GM12865 (cell line): ENCODE measurements around the gene HCFC1R1.
A peak's percentile ranks its signal among the peaks of the same experiment; 100 is the strongest.

Source experiments
- DNase-seq: peaks from one replicate; pipeline ENCODE4 v3.0.0; 2010; ENCODE audit warnings: low read depth
- H3K4me3 ChIP-seq: 2 replicates; pipeline ENCODE4 v1.5.1; 2011; ENCODE audit warnings: mild to moderate bottlenecking, low read depth, low read length, control low read depth
- CTCF ChIP-seq: IDR thresholded peaks from 2 replicates; pipeline ENCODE4 v1.5.1; 2011; ENCODE audit warnings: low read length, control low read depth, low read depth, inconsistent platforms; ENCODE audit not compliant: insufficient read depth; ENCODE audit errors: missing control alignments

Gene HCFC1R1

GRCh38 chr16:3025032-3026002 is 1.6 kb upstream of the HCFC1R1 start:
- no peak for TF ChIP-seq CTCF
- no peak overlapping the region for H3K4me3 ChIP-seq

GRCh38 chr16:3023415-3023668 is 400 bp downstream of the HCFC1R1 start:
- DNase-seq: no peak
- peak overlapping the region; percentile 82 for H3K4me3 ChIP-seq

More at GRCh38 chr16:3025032-3026002, 1.6 kb upstream of the HCFC1R1 start:
- no peak for DNase-seq

GRCh38 chr16:3022684-3023414 is 893 bp downstream of the HCFC1R1 start:
- peak; percentile 52 for DNase-seq
- H3K4me3 ChIP-seq: peak overlapping the region; percentile 82
- no peak for TF ChIP-seq CTCF

More at GRCh38 chr16:3023415-3023668, 400 bp downstream of the HCFC1R1 start:
- no peak for TF ChIP-seq CTCF

GRCh38 chr16:3022208-3022683 is 1.5 kb downstream of the HCFC1R1 start:
- no peak for DNase-seq
- TF ChIP-seq CTCF: no peak
- H3K4me3 ChIP-seq: no peak overlapping the region

- peak overlapping the region; percentile 60 for H3K4me3 ChIP-seq
- peak; percentile 72 for DNase-seq
- peak; percentile 39 for TF ChIP-seq CTCF
Observed at GRCh38 chr16:3021449-3022207, 2.1 kb downstream of the HCFC1R1 start.

GRCh38 chr16:3020604-3021448 is 2.9 kb downstream of the HCFC1R1 start:
- peak; percentile 35 for DNase-seq
- no peak for TF ChIP-seq CTCF
- H3K4me3 ChIP-seq: peak overlapping the region; percentile 60
